Endothelial cell of umbilical vein (primary cell): ENCODE data around the gene PDZD4.

Experiments used
- CTCF ChIP-seq, 2 donors: IDR thresholded peaks; 1 replicate in 1 of 2; 2 replicates in 1 of 2; pipeline ENCODE4 v1.5.1; 2011; ENCODE audit warnings: low read length in 2 of 2, mild to moderate bottlenecking in 2 of 2, moderate library complexity in 2 of 2, control low read depth in 1 of 2, inconsistent platforms in 1 of 2, low read depth in 1 of 2; ENCODE audit not compliant: insufficient read depth in 1 of 2; ENCODE audit errors: extremely low read depth in 1 of 2
- EZH2 ChIP-seq: IDR thresholded peaks from 2 replicates; pipeline ENCODE4 v1.6.1; 2012; ENCODE audit warnings: borderline replicate concordance, low read depth, mild to moderate bottlenecking, moderate library complexity, low read length, inconsistent platforms; ENCODE audit not compliant: severe bottlenecking
- FOS ChIP-seq: IDR thresholded peaks from 2 replicates; pipeline ENCODE4 v1.6.1; 2011; ENCODE audit warnings: mild to moderate bottlenecking, low read length, moderate library complexity, borderline replicate concordance; ENCODE audit not compliant: insufficient read depth
- GATA2 ChIP-seq: IDR thresholded peaks from 2 replicates; pipeline ENCODE4 v1.7.0; 2011; ENCODE audit warnings: low read depth, mild to moderate bottlenecking, moderate library complexity, mixed read lengths, low read length; ENCODE audit not compliant: insufficient read length, insufficient read depth
- JUN ChIP-seq: IDR thresholded peaks from 2 replicates; pipeline ENCODE4 v1.6.1; 2011; ENCODE audit warnings: borderline replicate concordance, low read depth; ENCODE audit not compliant: insufficient read length, insufficient read depth
- MYC ChIP-seq: IDR thresholded peaks from one replicate; pipeline ENCODE4 v1.6.1; 2011; ENCODE audit warnings: mild to moderate bottlenecking, low read depth, low read length
- POLR2A ChIP-seq: IDR thresholded peaks from 2 replicates; pipeline ENCODE4 v1.6.1; 2012; ENCODE audit warnings: low read depth, mild to moderate bottlenecking, control low read depth, low read length
- POLR2AphosphoS5 ChIP-seq: IDR thresholded peaks from 2 replicates; pipeline ENCODE4 v1.6.1; 2012; ENCODE audit warnings: low read depth, mild to moderate bottlenecking, control low read depth, low read length, moderate library complexity; ENCODE audit not compliant: insufficient read depth
- TF ChIP-seq, protein P1 (sequence below): IDR thresholded peaks from 2 replicates; pipeline ENCODE4 v1.6.1; 2011; ENCODE audit not compliant: insufficient read depth, insufficient read length

DNA sequence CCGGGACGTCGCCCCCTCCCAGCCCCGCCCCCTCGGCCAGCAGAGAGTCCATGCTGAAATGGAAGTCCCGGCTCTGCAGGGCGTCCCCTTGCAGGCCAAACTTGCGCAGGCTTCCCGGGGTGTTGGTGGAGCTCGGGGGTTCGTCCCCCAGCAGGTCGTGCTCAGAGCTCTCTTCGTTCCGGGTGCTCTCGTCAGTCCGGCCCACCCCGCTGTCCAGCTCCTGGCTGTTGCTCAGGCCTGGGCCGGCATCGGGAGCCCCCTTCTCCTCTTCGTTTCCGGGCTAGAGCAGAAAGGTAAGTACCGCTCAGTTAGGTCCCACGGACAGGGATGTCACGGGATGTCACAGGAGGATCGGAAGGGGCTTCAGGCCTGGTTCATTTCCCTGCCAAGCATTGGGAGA, 25.7 kb downstream of the PDZD4 start:
- TF ChIP-seq POLR2AphosphoS5 (no peak), POLR2A (no peak), GATA2 (no peak), EZH2 (no peak), CTCF (IDR thresholded peaks at IDR 0.05; ENCODE audit: extremely low read depth in 1 of 2, insufficient read depth in 1 of 2, low read depth in 1 of 2, low read length in 2 of 2) (no peak), MYC (no peak), JUN (no peak), FOS (no peak)
- TF ChIP-seq, protein P1, sequence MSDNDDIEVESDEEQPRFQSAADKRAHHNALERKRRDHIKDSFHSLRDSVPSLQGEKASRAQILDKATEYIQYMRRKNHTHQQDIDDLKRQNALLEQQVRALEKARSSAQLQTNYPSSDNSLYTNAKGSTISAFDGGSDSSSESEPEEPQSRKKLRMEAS = no peak
